IMR-90 (cell line): ENCODE data around the gene KCNH5.

ENCODE experiments used
- CEBPB ChIP-seq: IDR thresholded peaks from 2 replicates; pipeline ENCODE4 v1.6.1; 2012; ENCODE audit warnings: low read depth, low read length, improper control_type of control experiment
- CTCF ChIP-seq: conservative IDR thresholded peaks from 2 replicates; pipeline ENCODE4 v1.5.1; 2012; ENCODE audit warnings: mild to moderate bottlenecking, low read depth, low read length, improper control_type of control experiment
- FOS ChIP-seq: fragments of 150-350 bp; IDR thresholded peaks from 2 replicates; pipeline ENCODE4 v1.6.1; 2016; ENCODE audit warnings: low read depth, low read length
- MAFK ChIP-seq: IDR thresholded peaks from 2 replicates; pipeline ENCODE4 v1.6.1; 2012; ENCODE audit warnings: low read depth, low read length, improper control_type of control experiment
- NFE2L2 ChIP-seq: fragments of 150-350 bp; IDR thresholded peaks from 2 replicates; pipeline ENCODE4 v1.6.1; 2016; ENCODE audit warnings: low read depth, mild to moderate bottlenecking, low read length
- POLR2A ChIP-seq: IDR thresholded peaks from 2 replicates; pipeline ENCODE4 v1.6.1; 2012; ENCODE audit warnings: mild to moderate bottlenecking, low read depth, low read length
- RAD21 ChIP-seq: IDR thresholded peaks from 2 replicates; pipeline ENCODE4 v1.6.1; 2012; ENCODE audit warnings: low read length, improper control_type of control experiment
- RFX5 ChIP-seq: IDR thresholded peaks from 2 replicates; pipeline ENCODE4 v1.8.0; 2012; ENCODE audit warnings: low read depth, mild to moderate bottlenecking, low read length, moderate library complexity
- TF ChIP-seq, protein P1 (sequence below): fragments of 150-350 bp; IDR thresholded peaks from 2 replicates; pipeline ENCODE4 v1.6.1; 2017; ENCODE audit warnings: mild to moderate bottlenecking, antibody characterized with exemption, low read length, low read depth

GRCh38 chr14:62908506-62908905 lies 136.8 kb downstream of the KCNH5 start:
- TF ChIP-seq CTCF (no peak), POLR2A (no peak), RAD21 (no peak), CEBPB (no peak), NFE2L2 (no peak), RFX5 (no peak), MAFK (no peak), FOS (no peak)
- TF ChIP-seq, protein P1, sequence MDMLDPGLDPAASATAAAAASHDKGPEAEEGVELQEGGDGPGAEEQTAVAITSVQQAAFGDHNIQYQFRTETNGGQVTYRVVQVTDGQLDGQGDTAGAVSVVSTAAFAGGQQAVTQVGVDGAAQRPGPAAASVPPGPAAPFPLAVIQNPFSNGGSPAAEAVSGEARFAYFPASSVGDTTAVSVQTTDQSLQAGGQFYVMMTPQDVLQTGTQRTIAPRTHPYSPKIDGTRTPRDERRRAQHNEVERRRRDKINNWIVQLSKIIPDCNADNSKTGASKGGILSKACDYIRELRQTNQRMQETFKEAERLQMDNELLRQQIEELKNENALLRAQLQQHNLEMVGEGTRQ, result no peak
